Measurements from ENCODE around the gene LARP4B.

Gene LARP4B

DNA sequence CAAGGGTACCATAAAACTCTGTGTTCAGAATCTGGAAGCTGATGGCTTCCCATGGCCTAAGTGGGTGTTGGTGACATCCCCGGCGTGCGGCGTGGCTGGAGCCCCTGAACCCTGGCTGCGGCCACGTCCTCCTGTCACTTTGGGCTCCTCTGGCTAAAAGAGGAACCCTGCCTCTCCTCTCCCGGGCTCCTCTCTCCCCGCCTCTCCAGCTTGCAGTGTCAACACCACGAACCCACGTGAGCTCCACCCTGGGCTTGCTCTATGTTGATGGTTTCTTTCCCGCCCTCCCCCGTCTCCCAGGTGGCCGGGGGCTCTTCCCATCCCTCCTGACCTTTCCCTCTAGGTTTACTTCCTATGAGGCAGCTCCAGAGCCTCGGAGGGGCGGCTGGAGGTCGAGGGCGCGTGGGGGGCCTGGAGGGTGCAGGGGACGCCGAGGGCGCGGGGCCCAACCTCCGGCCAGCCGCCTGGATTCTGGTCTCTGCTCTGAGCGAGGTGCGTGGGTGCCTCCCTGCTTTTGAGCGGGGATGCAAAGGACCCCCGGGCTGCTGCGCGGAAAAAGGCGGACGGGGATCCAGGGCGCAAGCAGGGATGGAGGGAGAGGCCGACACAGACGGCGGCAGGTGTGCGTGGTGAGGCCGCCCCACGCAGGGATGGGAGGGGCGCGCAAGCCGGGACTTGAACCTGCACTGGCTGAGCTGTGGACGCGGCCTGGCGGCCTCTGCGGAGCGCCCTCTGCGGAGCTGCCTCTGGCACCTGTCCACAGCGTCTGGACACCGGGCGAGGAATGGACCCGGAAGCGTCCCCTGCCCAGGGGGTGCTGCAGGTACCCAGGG is 126.5 kb downstream of the LARP4B start:
- no peak for DNase-seq

- DNase-seq = no peak
These were observed 127.2 kb downstream of the LARP4B start for GRCh38 chr10:804191-804781.

- no peak for DNase-seq
These were observed 128.3 kb downstream of the LARP4B start for GRCh38 chr10:803041-803741.

DNA sequence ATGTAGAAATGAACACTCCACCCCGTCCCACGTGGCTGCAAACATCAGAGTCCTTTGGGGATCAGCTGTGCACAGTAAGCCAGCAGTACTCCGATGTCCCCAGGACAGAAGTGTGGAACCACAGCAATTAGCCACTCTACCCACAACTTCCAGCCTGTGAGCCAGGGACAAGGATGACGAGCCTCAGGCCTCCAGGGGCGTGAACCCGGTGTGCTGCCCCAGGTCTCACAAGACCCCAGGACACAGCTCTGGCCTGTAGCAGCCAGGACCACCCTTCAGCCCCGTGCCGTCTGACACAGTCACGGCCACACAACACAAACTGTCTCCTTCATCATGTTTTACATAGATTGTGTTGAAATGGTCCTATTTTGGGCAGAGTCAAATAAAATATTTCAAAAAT is 129.0 kb downstream of the LARP4B start:
- DNase-seq = no peak

DNA sequence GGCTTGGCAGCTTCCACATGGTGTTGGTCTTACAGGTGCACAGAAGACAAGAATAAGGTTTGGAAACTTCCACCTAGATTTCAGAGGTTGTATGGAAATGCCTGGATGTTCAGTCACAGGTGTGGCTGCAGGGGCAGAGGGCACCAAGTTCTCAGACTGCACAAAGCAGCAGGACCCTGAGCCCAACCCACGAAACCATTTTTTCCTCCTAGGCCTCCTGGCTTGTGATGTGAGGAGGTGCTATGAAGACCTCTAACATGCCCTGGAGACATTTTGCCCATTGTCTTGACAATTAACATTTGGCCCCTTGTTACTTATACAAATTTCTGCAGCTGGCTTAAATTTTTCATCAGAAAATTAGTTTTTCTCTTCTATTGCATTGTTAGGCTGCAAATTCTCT is 134.3 kb downstream of the LARP4B start:
- no peak for DNase-seq

DNA sequence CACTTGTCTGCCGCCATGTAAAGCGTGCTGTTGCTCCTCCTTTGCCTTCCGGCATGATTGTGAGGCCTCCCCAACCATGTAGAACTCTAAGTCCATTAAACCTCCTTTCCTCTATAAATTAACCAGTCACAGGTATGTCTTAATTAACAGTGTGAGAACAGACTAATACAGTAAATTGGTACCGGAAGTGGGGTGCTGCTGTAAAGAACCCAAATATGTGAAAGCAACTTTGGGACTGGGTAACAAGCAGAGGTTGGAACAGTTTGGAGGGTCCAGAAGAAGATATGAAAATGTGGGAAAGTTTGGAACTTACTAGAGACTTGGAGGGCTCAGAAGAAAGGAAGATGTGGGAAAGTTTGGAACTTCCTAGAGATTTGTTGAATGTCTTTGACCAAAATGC is 135.3 kb downstream of the LARP4B start:
- DNase-seq = no peak

GRCh38 chr10:794382-794956 is 137.0 kb downstream of the LARP4B start:
- DNase-seq = peak in 1 of 2 experiments; percentile 8

DNA sequence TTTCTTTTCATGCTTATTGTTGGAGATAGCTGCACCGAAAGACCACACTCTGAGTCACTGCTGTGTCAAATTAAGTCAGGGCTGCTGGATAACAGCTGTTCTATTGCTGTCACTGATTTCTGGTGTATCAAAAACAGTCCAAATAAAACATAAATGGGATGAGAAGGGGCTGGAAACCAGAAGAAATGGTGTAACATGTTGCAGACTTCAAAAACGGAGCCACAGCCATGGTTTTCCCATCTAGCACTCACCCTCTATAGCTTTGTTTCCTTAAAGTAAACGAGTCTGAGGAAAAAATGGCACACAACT is 138.8 kb downstream of the LARP4B start:
- DNase-seq = no peak

- no peak for DNase-seq
These were observed 139.3 kb downstream of the LARP4B start for GRCh38 chr10:792083-792791.

GRCh38 chr10:791639-792038 is 139.9 kb downstream of the LARP4B start:
- no peak for DNase-seq

DNA sequence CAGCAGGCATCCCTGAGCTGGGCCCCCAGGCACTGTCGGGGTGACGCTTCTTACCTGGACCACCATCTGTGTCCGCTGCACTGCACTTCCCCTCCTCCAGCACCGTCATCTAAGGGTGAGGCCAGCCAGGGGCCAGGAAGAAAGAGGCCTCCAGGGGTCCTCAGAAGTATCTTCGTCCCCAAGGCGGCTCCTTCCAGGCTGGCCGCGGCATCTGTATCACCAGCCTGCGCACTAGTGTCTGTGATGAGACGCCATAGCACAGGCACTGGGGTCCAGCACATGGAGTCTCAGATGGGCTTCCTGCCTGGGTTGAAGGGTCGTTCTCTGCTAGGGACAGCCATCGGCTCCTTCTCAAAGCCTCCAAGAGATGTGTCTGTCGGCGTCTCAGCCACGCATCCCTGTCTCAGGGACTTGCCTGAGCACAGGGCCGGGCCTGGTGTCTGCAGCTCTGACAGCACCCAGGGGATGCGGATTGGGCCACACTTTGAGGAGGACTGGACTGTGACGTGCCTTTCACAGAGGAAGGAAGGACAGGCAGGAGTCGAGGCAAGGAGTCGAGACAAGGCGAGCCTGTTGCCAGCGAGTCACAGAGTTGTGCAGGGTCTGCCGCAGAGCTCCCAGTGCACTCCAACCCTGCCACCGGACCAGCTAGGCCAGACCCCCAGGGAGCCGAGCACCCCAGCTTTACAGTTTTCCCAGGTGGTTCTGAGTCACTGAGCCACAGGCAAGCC is 140.5 kb downstream of the LARP4B start:
- no peak for DNase-seq

DNA sequence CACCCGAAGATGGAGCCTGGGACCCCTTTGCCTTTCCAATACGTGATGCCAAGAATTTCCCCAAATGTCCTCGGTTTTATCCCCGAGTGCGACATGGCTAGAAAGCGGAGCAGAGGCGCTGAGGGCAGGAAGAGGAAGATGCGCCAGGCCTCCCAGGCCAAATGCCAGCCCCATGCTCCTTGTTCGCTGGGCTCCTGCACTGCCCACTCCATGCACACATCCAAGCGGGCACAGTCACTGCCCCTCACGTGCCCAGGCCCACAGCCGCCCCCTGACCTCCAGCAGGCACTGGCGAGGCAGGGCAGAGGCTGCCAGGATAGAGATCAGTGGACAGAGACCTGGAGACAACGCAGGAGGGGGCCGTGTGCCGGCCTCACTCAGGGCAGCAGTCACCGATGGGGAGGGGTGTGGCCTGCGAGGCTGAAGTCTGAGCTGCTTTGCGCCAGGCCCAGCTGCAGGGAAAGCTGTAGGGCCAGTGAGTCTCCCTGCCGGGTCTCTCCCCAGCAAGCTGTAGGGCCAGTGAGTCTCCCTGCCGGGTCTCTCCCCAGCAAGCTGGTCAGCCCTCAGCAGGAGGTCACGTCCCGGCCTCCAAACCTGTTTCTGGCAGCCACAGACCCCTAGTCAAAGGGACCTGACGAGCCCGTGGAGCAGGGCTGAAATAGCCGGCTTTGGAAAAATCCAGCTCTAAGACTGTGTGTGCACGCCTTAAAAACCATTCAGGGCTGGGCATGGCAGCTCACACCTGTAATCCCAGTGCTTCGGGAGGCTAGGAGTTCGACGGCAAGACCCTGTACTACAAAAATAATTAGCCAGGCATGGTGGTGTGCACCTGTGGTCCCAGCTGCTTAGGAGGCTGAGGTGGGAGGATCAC is 141.4 kb downstream of the LARP4B start:
- DNase-seq = no peak

- DNase-seq = peak in 1 of 2 experiments; percentile 71
These were observed 142.4 kb downstream of the LARP4B start for GRCh38 chr10:788796-789748.

- DNase-seq = no peak
These were observed 143.4 kb downstream of the LARP4B start for GRCh38 chr10:787933-788651.

DNA sequence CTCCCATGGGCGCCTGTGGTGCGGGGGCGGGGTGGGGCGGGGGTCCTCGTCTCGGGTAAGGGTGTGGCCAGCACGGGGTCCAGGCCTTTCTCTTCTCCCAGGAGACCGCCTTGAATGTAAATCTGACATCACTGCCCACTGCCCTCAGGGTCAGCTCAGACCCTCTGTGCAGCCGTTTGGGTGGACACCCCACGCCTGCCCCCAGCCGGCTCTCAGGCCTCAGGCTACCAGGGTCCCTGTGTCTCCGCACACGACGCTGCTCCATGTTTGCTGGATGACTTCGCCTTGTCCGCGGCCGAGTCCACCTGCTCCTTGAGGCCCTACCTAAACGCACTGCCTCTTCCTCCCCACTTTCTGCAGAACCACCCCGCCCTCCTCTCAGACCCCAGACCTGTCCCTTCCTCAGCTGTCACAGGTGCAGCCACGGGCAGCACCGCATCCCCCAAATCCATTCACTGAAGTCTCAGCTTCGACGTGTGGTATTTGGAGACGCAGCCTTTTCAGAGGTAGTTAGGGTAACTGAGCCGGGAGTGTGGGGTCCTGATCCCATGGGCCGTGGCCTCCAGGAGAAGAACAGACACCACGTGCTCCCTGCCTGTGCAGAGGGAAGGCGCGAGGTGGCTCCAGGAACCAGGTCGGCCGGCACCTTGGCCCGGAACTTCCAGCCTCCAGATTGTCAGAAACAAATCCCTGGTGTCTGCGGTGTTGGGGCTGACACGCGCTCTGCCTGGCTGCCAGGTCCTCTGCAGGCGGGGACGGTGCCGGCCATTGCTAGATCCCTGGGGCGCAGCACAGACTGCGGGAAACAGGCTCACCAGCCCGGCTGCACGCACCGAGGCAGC is 144.7 kb downstream of the LARP4B start:
- no peak for DNase-seq

GRCh38 chr10:785861-786214 is 145.7 kb downstream of the LARP4B start:
- no peak for DNase-seq

DNA sequence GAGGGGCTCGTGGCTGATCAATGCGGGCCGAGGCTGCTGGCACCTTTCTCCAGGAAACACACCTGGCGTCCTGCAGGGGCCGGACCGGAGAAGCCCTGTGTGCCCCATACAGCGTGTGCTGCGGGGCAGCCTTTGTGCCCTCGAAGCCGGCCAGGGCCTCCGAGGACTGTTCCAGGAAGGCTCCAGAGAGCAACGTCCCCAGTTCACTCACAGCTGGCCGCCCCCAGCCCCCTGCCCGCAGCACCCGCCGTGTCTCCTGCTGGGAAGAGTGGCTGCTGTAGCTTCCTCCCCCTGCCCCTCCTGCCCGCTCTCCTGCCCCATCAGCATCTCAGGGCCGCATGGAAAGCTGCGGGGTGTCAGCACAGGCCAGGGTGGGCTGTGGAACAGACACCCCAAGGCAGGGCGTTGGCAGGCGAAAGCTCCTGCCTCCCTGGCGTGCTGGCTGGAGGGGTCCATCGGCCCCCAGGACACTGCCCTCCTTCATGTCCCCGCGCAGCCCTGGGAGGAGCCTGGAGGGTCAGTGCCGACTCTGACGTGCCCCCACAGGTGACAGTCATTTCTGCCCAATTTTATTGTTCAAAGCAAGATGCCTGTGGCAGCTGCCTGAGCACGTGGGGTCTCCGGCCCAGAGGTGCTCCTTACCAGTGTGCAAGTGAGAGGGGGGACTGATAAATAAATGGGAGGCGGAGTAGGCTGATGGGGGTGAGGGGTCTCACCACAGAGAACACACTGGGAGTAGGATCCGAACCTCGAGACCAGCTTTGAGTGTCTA is 146.2 kb downstream of the LARP4B start:
- DNase-seq = no peak

Measured in NCI-H524 (cell line).